DND-41 (cell line): ENCODE data around the gene LFNG.

Experiments
- ATAC-seq: fragments of 200-7000 bp; cut with Tn5 transposase; 3 replicates; pipeline ENCODE4 v1.9.1; 2021; ENCODE audit warnings: low read depth; ENCODE audit not compliant: insufficient read depth
- DNase-seq: peaks from one replicate; pipeline ENCODE4 v3.0.0-alpha.2; 2020
- H2AFZ ChIP-seq: 2 replicates; pipeline ENCODE4 v1.6.0; 2012; ENCODE audit warnings: low read depth, low read length
- H3K27ac ChIP-seq: 2 replicates; pipeline ENCODE4 v1.5.1; 2012; ENCODE audit warnings: low read length, inconsistent platforms
- H3K27me3 ChIP-seq: fragments of 200-600 bp; sonication (generic); 2 replicates; pipeline ENCODE4 v1.6.0; 2012; ENCODE audit warnings: low read length, mild to moderate bottlenecking, inconsistent platforms; ENCODE audit not compliant: insufficient read depth, poor library complexity
- H3K36me3 ChIP-seq: 2 replicates; pipeline ENCODE4 v1.5.1; 2012; ENCODE audit warnings: low read length, inconsistent platforms; ENCODE audit not compliant: insufficient read depth
- H3K4me1 ChIP-seq: 2 replicates; pipeline ENCODE4 v1.5.1; 2012; ENCODE audit warnings: mild to moderate bottlenecking, low read length; ENCODE audit not compliant: insufficient read depth
- H3K4me2 ChIP-seq: 2 replicates; pipeline ENCODE4 v1.6.0; 2012; ENCODE audit warnings: mild to moderate bottlenecking, moderate library complexity, low read length, inconsistent platforms; ENCODE audit not compliant: insufficient read depth
- H3K4me3 ChIP-seq, 2 experiments: fragments of 200-600 bp in 1 of 2; shearing (Covaris generic) in 1 of 2; 2 replicates each; pipeline ENCODE4 v1.5.1; 2012 to 2016; ENCODE audit warnings: inconsistent platforms in 2 of 2, low read length in 2 of 2, mild to moderate bottlenecking in 2 of 2, low read depth in 1 of 2, moderate library complexity in 1 of 2
- H3K79me2 ChIP-seq: 2 replicates; pipeline ENCODE4 v1.6.0; 2012; ENCODE audit warnings: low read length, inconsistent platforms; ENCODE audit not compliant: insufficient read depth
- H3K9ac ChIP-seq: 2 replicates; pipeline ENCODE4 v1.6.0; 2012; ENCODE audit warnings: low read depth, mild to moderate bottlenecking, inconsistent platforms, low read length, moderate library complexity
- H3K9me3 ChIP-seq: 2 replicates; pipeline ENCODE4 v1.5.1; 2012; ENCODE audit warnings: low read length, moderate library complexity, mild to moderate bottlenecking, inconsistent platforms; ENCODE audit not compliant: insufficient read depth, severe bottlenecking
- H4K20me1 ChIP-seq: 2 replicates; pipeline ENCODE4 v1.6.0; 2012; ENCODE audit warnings: low read length; ENCODE audit not compliant: insufficient read depth
- EZH2 ChIP-seq: IDR thresholded peaks from 3 replicates; pipeline ENCODE4 v1.6.1; 2012; ENCODE audit warnings: borderline replicate concordance, low read depth, mild to moderate bottlenecking, moderate library complexity, low read length, inconsistent platforms; ENCODE audit not compliant: severe bottlenecking
- TF ChIP-seq, protein P1 (sequence below): IDR thresholded peaks from 2 replicates; pipeline ENCODE4 v1.5.1; 2012; ENCODE audit warnings: borderline replicate concordance, low read length, moderate library complexity, mild to moderate bottlenecking; ENCODE audit not compliant: poor library complexity, severe bottlenecking; ENCODE audit errors: extremely low read depth

The LFNG gene

DNA sequence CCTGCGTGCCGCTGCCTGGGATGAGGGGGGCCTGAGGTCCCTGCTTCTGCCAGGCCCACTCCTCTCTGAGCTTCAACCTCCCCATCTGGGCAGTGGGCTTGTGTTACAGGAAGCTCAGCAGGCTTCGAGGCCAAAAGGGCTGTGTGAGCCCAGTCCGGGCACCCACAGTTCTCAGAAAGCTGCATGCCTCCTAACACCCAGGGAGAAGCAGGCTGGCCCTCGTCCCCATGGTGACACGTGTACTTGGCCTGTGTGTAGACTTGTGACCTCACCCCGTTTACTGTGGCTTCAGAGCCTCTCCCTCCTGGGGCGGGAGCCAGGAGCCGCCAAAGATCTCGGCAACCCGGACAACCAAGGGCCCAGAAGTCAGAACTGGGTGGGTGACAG is 41.2 kb upstream of the LFNG start:
- Histone ChIP-seq H3K9me3 (no peaks in the 10 kb centered on the region), H3K27me3 (no peaks in the 10 kb centered on the region), H3K4me3 (no peak overlapping the region), H3K4me1 (no peaks in the 10 kb centered on the region), H3K4me2 (no peak overlapping the region), H3K79me2 (no peaks in the 10 kb centered on the region), H2AFZ (no peak overlapping the region), H3K36me3 (no peaks in the 10 kb centered on the region), H3K27ac (no peak overlapping the region), H4K20me1 (no peaks in the 10 kb centered on the region), H3K9ac (no peak overlapping the region)
- ATAC-seq (no peak), DNase-seq (no peak)
- TF ChIP-seq, protein P1, sequence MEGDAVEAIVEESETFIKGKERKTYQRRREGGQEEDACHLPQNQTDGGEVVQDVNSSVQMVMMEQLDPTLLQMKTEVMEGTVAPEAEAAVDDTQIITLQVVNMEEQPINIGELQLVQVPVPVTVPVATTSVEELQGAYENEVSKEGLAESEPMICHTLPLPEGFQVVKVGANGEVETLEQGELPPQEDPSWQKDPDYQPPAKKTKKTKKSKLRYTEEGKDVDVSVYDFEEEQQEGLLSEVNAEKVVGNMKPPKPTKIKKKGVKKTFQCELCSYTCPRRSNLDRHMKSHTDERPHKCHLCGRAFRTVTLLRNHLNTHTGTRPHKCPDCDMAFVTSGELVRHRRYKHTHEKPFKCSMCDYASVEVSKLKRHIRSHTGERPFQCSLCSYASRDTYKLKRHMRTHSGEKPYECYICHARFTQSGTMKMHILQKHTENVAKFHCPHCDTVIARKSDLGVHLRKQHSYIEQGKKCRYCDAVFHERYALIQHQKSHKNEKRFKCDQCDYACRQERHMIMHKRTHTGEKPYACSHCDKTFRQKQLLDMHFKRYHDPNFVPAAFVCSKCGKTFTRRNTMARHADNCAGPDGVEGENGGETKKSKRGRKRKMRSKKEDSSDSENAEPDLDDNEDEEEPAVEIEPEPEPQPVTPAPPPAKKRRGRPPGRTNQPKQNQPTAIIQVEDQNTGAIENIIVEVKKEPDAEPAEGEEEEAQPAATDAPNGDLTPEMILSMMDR = no peak
- TF ChIP-seq EZH2 = no peak

DNA sequence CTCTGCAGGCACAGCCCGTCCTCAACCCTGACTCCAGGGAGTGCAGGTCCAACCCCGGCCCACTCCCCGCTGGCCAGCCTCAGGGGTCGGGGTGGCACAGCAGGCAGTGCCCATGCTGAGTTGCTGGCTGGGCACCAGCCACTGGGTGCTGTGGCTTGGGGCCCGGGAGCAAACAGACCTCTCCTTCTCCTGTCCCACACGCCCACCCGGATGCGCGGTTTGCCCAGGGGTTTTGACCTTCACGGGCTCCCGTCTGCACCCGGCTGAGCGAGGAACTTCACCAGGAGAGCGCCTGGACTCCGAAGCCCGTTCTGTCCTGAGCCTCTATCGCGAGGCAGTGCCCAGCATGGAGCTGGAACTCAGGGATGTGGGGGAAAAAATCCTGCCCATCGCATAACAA is 40.8 kb upstream of the LFNG start:
- Histone ChIP-seq H3K27ac (no peak overlapping the region), H2AFZ (no peak overlapping the region), H4K20me1 (no peaks in the 10 kb centered on the region), H3K36me3 (no peaks in the 10 kb centered on the region), H3K9me3 (no peaks in the 10 kb centered on the region), H3K27me3 (no peaks in the 10 kb centered on the region), H3K4me1 (no peaks in the 10 kb centered on the region), H3K79me2 (no peaks in the 10 kb centered on the region), H3K9ac (no peak overlapping the region), H3K4me3 (no peak overlapping the region), H3K4me2 (no peak overlapping the region)
- DNase-seq (no peak), ATAC-seq (no peak)
- TF ChIP-seq, protein P1 = no peak
- no peak for TF ChIP-seq EZH2

DNA sequence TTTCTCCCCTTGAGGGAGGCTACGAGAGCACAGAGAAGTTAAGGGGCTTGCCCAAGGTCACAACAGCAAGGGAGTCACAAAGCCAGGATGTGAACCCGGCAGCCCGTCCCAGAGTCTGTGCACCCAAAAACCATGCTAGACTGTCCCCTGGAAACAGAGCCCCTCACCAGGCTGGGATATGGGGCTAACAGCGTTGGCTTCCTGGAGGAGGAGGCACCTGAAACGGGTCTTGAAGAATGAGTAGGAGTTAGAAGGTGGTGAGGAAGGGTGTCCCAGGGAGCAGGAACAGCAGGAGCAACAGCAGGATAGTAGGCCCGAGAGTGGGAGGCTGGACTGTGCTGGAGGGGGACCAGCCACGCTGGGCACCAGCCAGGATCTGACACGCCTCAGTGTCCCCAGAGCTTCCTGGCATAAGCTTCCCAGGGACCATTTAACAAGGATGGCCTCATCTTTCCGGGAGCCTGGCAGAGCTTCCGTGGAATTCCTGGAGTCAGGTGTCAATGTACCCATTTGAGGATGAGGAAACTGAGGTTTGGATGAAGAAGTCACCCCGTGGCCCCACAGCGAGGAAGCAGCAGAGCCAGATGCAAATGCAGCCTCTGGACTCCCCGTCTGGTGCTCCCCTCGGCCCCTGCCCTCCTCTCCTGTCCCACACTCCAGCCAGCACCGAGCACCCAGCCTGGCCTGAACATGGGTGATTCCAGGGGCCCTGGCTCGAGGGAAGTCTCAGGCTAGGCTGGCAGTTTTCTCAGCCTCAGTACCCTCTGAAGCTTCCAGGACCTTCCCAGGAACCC is 40.1 kb upstream of the LFNG start:
- no peak overlapping the region for H3K27ac ChIP-seq
- ATAC-seq (no peak), DNase-seq (no peak)
- H3K79me2 ChIP-seq = no peaks in the 10 kb centered on the region
- no peak overlapping the region for H3K4me2 ChIP-seq
- H4K20me1 ChIP-seq = no peaks in the 10 kb centered on the region
- H3K9me3 ChIP-seq = no peaks in the 10 kb centered on the region
- H3K9ac ChIP-seq = no peak overlapping the region
- H3K36me3 ChIP-seq = no peaks in the 10 kb centered on the region
- no peak overlapping the region for H2AFZ ChIP-seq
- H3K4me1 ChIP-seq = no peaks in the 10 kb centered on the region
- no peak overlapping the region for H3K4me3 ChIP-seq
- TF ChIP-seq EZH2 = no peak
- TF ChIP-seq, protein P1 = no peak
- no peaks in the 10 kb centered on the region for H3K27me3 ChIP-seq
